HCT116 (cell line): Measurements from ENCODE around the gene APBA2. TPM values are rescaled to one million over a fixed set of nuclear protein-coding genes. Genes with fewer than 3 reads are reported as not detected.

ENCODE experiments used
- ATAC-seq: fragments of 200-7000 bp; cut with Tn5 transposase; 2 replicates; pipeline ENCODE4 v1.9.1; 2020; ENCODE audit warnings: mild to moderate bottlenecking, moderate library complexity
- BruUV-seq: library from RNA; stranded (reverse); fragments of 400-500 nt; replicated peaks from 2 replicates; lab custom pipeline; 2021; lab: Mats Ljungman, UMichigan
- CTCF ChIA-PET: fragments of 300-600 bp; sonication (Branson Sonifier 250); formaldehyde crosslinking; loops from one replicate; lab custom pipeline; 2021; ENCODE audit warnings: antibody characterized with exemption; lab: Charles Lee
- POLR2A ChIA-PET: fragments of 300-600, 350-600 bp; sonication (Branson Sonifier 250); formaldehyde crosslinking; loops from one replicate; lab custom pipeline; 2021; ENCODE audit warnings: antibody characterized with exemption; lab: Charles Lee
- RAD21 ChIA-PET, 2 experiments: fragments of 300-600 bp; sonication (Branson Sonifier 250); formaldehyde crosslinking; loops; one replicate each; lab custom pipeline; 2023; ENCODE audit warnings: low total read pairs in 2 of 2; ENCODE audit not compliant: uncharacterized antibody in 2 of 2, unreplicated experiment in 2 of 2, low non-redundant PET in 1 of 2; lab: Charles Lee
- DNase-seq: peaks from one replicate; pipeline ENCODE4 v3.0.0-alpha.2; 2010; ENCODE audit warnings: low read depth, low spot score
- H2AFZ ChIP-seq: fragments of 200-600 bp; shearing (Covaris generic), sonication (generic); 2 replicates; pipeline ENCODE4 v1.6.1; 2017; ENCODE audit warnings: low read depth, mixed run types, mixed read lengths, antibody characterized with exemption, low read length; ENCODE audit not compliant: poor library complexity, severe bottlenecking
- H3K27ac ChIP-seq: 2 replicates; pipeline ENCODE4 v1.5.1; 2012; ENCODE audit warnings: low read depth, low read length
- H3K27me3 ChIP-seq: fragments of 200-600 bp; sonication (generic); 2 replicates; pipeline ENCODE4 v1.6.1; 2016; ENCODE audit warnings: mixed run types, low read length, mixed read lengths; ENCODE audit not compliant: insufficient read depth
- H3K36me3 ChIP-seq, 2 experiments: fragments of 200-500 bp in 1 of 2; fragments of 200-600 bp in 1 of 2; sonication (Bioruptor generic) in 1 of 2; sonication (generic) in 1 of 2; 2 replicates each; pipeline versions ENCODE4 v1.5.1 to v1.6.1; 2014 to 2016; ENCODE audit warnings: low read length in 2 of 2, inconsistent platforms in 1 of 2, mixed read lengths in 1 of 2, mixed run types in 1 of 2; ENCODE audit not compliant: insufficient read depth in 2 of 2, control insufficient read depth in 1 of 2
- H3K4me1 ChIP-seq, 2 experiments: fragments of 200-600 bp in 1 of 2; sonication (generic) in 1 of 2; 2 replicates each; pipeline versions ENCODE4 v1.5.1 to v1.6.1; 2012 to 2017; ENCODE audit warnings: low read length in 2 of 2, inconsistent platforms in 1 of 2, mild to moderate bottlenecking in 1 of 2, mixed read lengths in 1 of 2, mixed run types in 1 of 2, moderate library complexity in 1 of 2; ENCODE audit not compliant: insufficient read depth in 2 of 2, control insufficient read depth in 1 of 2
- H3K4me2 ChIP-seq: fragments of 200-600 bp; sonication (generic); 2 replicates; pipeline ENCODE4 v1.6.1; 2017; ENCODE audit warnings: mixed run types, low read length, mixed read lengths
- H3K4me3 ChIP-seq, 2 experiments: fragments of 200-600 bp in 1 of 2; sonication (generic) in 1 of 2; replicated peaks in 1 of 2; 2 replicates each; pipeline ENCODE4 v1.5.1; 2011 to 2016; ENCODE audit warnings: low read length in 2 of 2, control low read depth in 1 of 2, low read depth in 1 of 2, mild to moderate bottlenecking in 1 of 2, mixed read lengths in 1 of 2, mixed run types in 1 of 2
- H3K79me2 ChIP-seq: fragments of 200-600 bp; sonication (generic); 2 replicates; pipeline ENCODE4 v1.6.1; 2017; ENCODE audit warnings: mild to moderate bottlenecking, mixed run types, low read length, moderate library complexity, mixed read lengths; ENCODE audit not compliant: insufficient read depth
- H3K9ac ChIP-seq: fragments of 200-600 bp; sonication (generic); 2 replicates; pipeline ENCODE4 v1.6.1; 2016; ENCODE audit warnings: low read length, mixed read lengths
- H3K9me2 ChIP-seq: fragments of 200-600 bp; sonication (generic), shearing (Covaris generic); 2 replicates; pipeline ENCODE4 v1.6.1; 2017; ENCODE audit warnings: mixed run types, mild to moderate bottlenecking, moderate library complexity; ENCODE audit not compliant: insufficient read depth
- H3K9me3 ChIP-seq, 2 experiments: fragments of 200-500 bp in 1 of 2; fragments of 200-600 bp in 1 of 2; sonication (Bioruptor generic) in 1 of 2; sonication (generic) in 1 of 2; 2 replicates each; pipeline ENCODE4 v1.6.1; 2014 to 2017; ENCODE audit warnings: low read length in 2 of 2, mixed read lengths in 2 of 2, inconsistent platforms in 1 of 2, low read depth in 1 of 2, mild to moderate bottlenecking in 1 of 2, mixed run types in 1 of 2, moderate library complexity in 1 of 2; ENCODE audit not compliant: control insufficient read depth in 1 of 2, insufficient read depth in 1 of 2
- H4K20me1 ChIP-seq: fragments of 200-600 bp; sonication (generic), shearing (Covaris generic); 2 replicates; pipeline ENCODE4 v1.6.1; 2017; ENCODE audit warnings: mixed run types, mild to moderate bottlenecking, moderate library complexity; ENCODE audit not compliant: insufficient read depth
- EGR1 ChIP-seq: IDR thresholded peaks from 2 replicates; pipeline ENCODE4 v1.6.1; 2012; ENCODE audit warnings: low read depth
- EZH2phosphoT487 ChIP-seq: fragments of 200-600 bp; IDR thresholded peaks from 2 replicates; pipeline ENCODE4 v1.6.1; 2018; ENCODE audit warnings: antibody characterized with exemption, borderline replicate concordance
- RAD21 ChIP-seq: IDR thresholded peaks from 2 replicates; pipeline ENCODE4 v1.6.1; 2012; ENCODE audit warnings: low read depth, mild to moderate bottlenecking
- REST ChIP-seq: IDR thresholded peaks from 2 replicates; pipeline ENCODE4 v1.6.1; 2012; ENCODE audit warnings: low read depth
- SIN3A ChIP-seq: IDR thresholded peaks from 2 replicates; pipeline ENCODE4 v1.6.1; 2012; ENCODE audit warnings: low read depth
- SRF ChIP-seq: IDR thresholded peaks from 2 replicates; pipeline ENCODE4 v1.6.1; 2012; ENCODE audit warnings: low read depth
- ZBTB33 ChIP-seq: IDR thresholded peaks from 2 replicates; pipeline ENCODE4 v1.6.1; 2011; ENCODE audit warnings: mild to moderate bottlenecking, low read length, moderate library complexity; ENCODE audit not compliant: insufficient replicate concordance; ENCODE audit errors: extremely low read depth
- intact Hi-C: fragments of 100-400 bp; cut with micrococcal nuclease; formaldehyde crosslinking; loops from 2 replicates; pipeline ENCODE4 v1.10.0; 2022
- total RNA-seq: library from RNA; stranded (reverse); gene quantifications from one replicate; pipeline ENCODE4 v1.2.1, GENCODE V29; 2021; ENCODE audit not compliant: unreplicated experiment

The APBA2 gene
- total RNA-seq, 1 experiment from 2014 or later: 0.47 TPM

- TF ChIP-seq ZBTB33: no peak
These were observed 34.2 kb downstream of the APBA2 start (continued) for GRCh38 chr15:28919679-28920655.

- Histone ChIP-seq H3K27me3 (peaks cover 18% of the 10 kb centered on the region), H3K27ac (no peak overlapping the region), H3K4me3 (no peak overlapping the region), H3K9ac (no peak overlapping the region), H3K4me1 (peaks cover 6 to 13% of the 10 kb centered on the region in 2 experiments; a peak in 3 of 4 replicates)
- ChIA-PET RAD21 (no interaction called here), CTCF (interaction anchor here (0.9 kb wide), 1 partner anchor 10 kb away, joined by 3 read pairs; no protein-coding TSS in a partner anchor)
- no peak for DNase-seq
- no peak for TF ChIP-seq RAD21
- TF ChIP-seq REST: no peak
- no peak for TF ChIP-seq EZH2phosphoT487
- no peak for TF ChIP-seq SRF
- TF ChIP-seq SIN3A: no peak
- TF ChIP-seq EGR1: no peak
- TF ChIP-seq, all 23 proteins: peak for 0
- no peak overlapping the region for H2AFZ ChIP-seq
- no peaks in the 10 kb centered on the region for H3K36me3 ChIP-seq
- BruUV-seq: no TSS peak
- H3K9me2 ChIP-seq: no peaks in the 10 kb centered on the region
- POLR2A ChIA-PET: no interaction called here
- H3K79me2 ChIP-seq: no peaks in the 10 kb centered on the region
- no peaks in the 10 kb centered on the region for H4K20me1 ChIP-seq
- ATAC-seq: no peak
- no peaks in the 10 kb centered on the region for H3K9me3 ChIP-seq
- H3K4me2 ChIP-seq: no peak overlapping the region
- intact Hi-C loops: no loop called here
These were observed 35.1 kb downstream of the APBA2 start for GRCh38 chr15:28920781-28921331.
